Measurements from ENCODE around the gene RBBP8NL.

GRCh38 chr20:62365814-62366369, 61.4 kb downstream of the RBBP8NL start:
- no peak for TF ChIP-seq CTCF (IDR thresholded peaks at IDR 0.05)
- no peak for TF ChIP-seq POLR2A (IDR thresholded peaks at IDR 0.05)
